Esophagus muscularis mucosa (tissue), 3 donors: ENCODE data around the gene CFAP47.

Experiments used
- POLR2A ChIP-seq: fragments of 450-650 bp; IDR thresholded peaks from one replicate; pipeline ENCODE4 v1.6.1; 2017; ENCODE audit warnings: antibody characterized with exemption, moderate library complexity, mild to moderate bottlenecking, low read depth
- TF ChIP-seq, protein P1 (sequence below), 3 experiments: fragments of 200-600 bp in 2 of 3; fragments of 450-650 bp in 1 of 3; sonication (generic) in 2 of 3; IDR thresholded peaks; one replicate each; pipeline ENCODE4 v1.5.1; 2017 to 2019; ENCODE audit warnings: antibody characterized with exemption in 3 of 3, mild to moderate bottlenecking in 2 of 3, moderate library complexity in 1 of 3

DNA sequence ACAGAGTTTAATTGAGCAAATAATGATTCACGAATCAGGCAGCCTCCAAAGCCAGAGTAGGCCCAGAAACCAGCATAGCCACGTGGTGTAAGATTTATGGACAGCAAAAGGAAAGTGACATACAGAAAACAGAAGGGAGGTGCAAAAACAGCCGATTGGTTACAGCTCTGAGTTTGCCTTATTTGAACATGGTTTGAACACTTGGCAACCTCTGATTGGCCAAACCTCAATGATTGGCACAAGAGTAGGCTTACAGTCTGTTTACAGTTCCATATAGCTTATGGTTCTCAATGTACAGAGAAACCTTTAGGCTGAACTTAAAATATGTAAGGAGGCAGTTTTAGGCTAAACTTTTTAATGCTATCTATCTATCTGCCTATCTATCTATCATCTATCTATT, 394.8 kb downstream of the CFAP47 start:
- no peak for TF ChIP-seq POLR2A
- TF ChIP-seq, protein P1, sequence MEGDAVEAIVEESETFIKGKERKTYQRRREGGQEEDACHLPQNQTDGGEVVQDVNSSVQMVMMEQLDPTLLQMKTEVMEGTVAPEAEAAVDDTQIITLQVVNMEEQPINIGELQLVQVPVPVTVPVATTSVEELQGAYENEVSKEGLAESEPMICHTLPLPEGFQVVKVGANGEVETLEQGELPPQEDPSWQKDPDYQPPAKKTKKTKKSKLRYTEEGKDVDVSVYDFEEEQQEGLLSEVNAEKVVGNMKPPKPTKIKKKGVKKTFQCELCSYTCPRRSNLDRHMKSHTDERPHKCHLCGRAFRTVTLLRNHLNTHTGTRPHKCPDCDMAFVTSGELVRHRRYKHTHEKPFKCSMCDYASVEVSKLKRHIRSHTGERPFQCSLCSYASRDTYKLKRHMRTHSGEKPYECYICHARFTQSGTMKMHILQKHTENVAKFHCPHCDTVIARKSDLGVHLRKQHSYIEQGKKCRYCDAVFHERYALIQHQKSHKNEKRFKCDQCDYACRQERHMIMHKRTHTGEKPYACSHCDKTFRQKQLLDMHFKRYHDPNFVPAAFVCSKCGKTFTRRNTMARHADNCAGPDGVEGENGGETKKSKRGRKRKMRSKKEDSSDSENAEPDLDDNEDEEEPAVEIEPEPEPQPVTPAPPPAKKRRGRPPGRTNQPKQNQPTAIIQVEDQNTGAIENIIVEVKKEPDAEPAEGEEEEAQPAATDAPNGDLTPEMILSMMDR (IDR thresholded peaks at IDR 0.05) = no peak
